Right forelimb (tissue), 1 donor: Measurements from ENCODE around the gene AGER.

Source experiments
- DNase-seq: peaks from one replicate; pipeline ENCODE4 v3.0.0-alpha.2; 2018

Gene AGER

GRCh38 chr6:32184084-32184640 is at the start of gene AGER:
Gene AGER (minus strand): TSS chr6:32184253. CDS start chr6:32184222, 31 bp downstream.
- DNase-seq: no peak

- DNase-seq: no peak
These were observed 42.4 kb upstream of the AGER start for GRCh38 chr6:32226434-32226833.

- no peak for DNase-seq
These were observed 40.6 kb upstream of the AGER start for GRCh38 chr6:32224696-32225095.

- DNase-seq: no peak
These were observed 39.5 kb upstream of the AGER start, which contains the start of gene NOTCH4 for GRCh38 chr6:32223258-32224235. Gene NOTCH4 (minus strand): TSS chr6:32224067. CDS start chr6:32223928, 139 bp downstream.

DNA sequence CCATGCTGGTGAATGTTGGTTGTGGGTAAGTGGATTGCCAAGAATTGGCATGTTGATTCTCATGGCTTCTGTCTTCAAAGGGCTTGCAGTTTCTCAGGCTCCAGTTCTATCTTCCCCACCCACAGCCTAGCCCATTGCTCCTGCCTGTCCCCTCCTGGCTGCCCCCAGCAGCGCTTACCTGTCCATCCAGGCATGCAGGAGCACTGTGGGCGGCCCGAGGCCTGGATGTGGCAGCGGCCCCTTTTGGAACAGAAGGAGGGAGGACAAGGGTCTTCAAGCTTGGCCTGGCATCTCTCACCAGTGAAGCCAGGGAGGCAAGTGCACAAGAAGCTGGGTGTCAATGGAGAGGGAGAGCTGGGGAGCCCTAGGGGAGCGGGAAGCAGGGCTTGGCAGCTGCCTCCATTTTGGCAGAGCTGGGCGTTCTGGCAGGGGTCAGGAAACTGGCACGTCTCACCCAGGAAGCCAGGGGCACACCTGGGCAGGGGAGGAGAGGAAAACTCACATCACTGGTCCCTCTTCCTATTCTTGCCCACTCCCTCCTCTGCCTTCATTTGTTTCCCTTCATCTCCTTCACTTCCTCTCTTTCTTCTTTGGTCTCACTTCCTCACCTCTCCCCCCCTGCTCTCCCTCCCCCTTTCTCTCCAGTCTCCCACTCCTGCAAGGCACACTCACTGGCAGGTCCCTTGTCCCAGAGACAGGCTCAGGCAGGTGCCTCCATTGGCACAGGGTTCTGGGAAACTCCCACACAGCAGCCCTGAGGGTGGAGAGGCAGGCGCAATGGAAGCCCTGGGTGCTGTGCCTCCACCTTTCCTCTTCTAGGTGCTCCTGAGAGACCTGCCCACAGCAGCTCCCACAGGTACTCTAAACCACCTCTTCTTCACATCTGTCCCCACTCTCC is 38.5 kb upstream of the AGER start:
- DNase-seq: no peak

DNA sequence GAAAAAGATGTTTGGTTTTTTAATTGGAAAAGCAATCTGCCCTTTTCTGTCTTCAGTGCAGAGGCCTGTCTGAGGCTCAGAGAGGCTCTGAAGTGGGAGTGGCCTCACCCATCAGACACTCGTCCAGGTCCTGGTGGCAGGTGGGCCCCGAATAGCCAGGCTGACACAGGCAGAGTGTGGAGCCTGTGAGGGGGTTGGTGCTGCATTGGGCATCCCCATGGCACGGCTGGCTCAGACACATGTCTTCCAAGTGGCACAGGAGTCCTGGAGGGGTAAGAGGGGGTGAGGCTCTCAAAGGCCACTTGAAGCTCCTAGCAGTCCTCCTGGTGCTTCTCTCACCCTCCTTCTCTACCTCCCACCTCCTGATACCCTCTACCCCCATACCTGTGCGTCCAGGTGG is 36.0 kb upstream of the AGER start:
- no peak for DNase-seq

DNA sequence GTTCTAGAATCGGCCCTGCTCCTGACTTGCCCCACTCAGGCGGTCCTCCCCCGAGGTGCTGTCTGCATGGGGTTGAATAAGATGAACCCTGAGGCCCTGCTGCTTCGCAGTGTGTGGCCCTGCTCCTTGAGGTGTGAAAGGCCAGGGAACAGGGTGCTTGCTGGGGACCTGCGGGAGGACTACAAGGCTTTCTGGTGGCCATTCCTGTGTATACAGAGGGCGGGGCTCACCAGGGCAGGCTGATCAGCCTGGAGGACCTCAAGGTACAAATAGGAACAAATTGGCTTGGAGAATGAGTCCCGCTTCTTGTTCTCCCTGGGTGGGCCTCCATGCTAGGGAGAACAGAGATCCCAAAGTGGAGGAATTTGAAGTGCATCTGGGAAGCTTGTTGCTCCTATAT is 34.1 kb upstream of the AGER start:
- no peak for DNase-seq

- DNase-seq: no peak
These were observed 32.9 kb upstream of the AGER start for GRCh38 chr6:32216998-32217397.

DNA sequence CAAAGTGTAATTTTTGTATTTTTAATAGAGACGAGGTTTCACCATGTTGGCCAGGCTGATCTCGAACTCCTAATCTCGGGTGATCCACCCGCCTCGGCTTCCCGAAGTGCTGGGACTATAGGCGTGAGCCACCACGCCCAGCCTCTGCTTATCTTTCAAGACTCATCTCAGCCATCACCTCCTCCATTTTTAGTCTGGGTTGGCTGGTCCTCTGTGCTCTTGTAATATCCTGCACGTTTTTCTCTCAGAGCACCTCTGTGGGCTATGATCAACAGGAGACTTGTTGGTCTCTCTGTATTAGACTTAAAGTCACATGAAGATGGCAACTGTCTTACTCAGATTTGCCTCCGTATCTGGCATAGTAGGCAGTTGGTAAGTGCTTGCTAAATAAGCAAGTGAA is 32.2 kb upstream of the AGER start:
- no peak for DNase-seq

DNA sequence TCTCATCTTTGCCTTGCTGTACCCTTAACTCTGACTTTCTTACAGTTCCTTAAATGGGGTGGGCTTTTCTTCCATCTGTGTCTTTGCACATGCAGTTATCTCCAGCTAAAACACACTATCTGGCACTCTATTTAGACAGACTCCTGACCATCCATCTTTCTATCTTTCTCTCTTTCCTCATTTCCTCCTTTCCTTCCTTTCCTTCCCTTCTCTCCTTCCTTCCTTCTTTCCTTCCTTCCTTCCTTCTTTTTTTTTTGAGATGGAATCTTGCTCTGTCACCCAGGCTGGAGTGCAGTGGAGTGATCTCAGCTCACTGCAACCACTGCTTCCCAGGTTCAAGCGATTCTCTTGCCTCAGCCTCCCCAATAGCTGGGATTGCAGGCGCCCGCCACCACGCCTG is 31.6 kb upstream of the AGER start:
- no peak for DNase-seq

GRCh38 chr6:32214126-32214525 is 30.1 kb upstream of the AGER start:
- peak; percentile 1 for DNase-seq

DNA sequence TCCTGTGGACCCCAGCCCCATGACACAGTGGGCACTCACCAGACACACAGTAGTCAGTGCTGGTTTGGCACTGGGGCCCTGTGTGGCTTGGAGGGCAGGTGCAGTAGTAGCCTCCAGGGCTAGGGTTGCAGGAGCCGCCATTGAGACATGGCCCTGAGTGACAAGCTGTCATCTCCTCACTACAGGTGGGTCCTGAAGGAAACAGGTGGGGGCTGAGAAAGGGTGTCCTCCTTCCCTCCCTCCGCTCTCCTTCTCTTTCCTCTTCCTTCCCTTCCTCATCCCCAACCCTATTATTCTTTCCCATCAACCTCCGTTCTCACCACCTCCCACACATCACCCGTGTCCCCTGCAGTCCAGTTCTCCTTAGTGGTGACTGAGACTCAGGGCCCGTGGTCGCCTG is 29.6 kb upstream of the AGER start:
- peak; percentile 28 for DNase-seq

GRCh38 chr6:32212076-32212760 is 28.2 kb upstream of the AGER start:
- DNase-seq: peak; percentile 2

GRCh38 chr6:32211432-32211831 is 27.4 kb upstream of the AGER start:
- peak; percentile 6 for DNase-seq

DNA sequence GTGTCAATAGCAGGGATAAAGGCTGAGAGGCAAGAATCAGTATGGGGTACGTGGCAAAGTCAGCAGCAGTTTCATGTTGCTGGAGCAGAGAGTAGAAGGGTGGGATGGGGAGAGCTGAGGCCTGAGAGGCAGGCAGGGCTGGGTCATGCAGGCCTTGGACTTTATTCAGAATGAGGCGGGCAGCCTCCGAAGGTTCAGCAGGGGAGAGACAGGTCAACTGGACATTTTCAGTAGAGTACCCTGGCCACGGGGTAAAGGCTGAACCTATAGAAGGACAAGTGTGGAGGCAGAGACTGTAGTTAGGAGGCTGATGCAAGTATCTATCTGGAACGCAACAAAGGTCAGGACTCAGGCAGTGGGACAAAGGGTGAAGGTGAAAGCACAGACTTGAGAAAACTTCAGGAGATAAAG is 26.1 kb upstream of the AGER start:
- DNase-seq: no peak

DNA sequence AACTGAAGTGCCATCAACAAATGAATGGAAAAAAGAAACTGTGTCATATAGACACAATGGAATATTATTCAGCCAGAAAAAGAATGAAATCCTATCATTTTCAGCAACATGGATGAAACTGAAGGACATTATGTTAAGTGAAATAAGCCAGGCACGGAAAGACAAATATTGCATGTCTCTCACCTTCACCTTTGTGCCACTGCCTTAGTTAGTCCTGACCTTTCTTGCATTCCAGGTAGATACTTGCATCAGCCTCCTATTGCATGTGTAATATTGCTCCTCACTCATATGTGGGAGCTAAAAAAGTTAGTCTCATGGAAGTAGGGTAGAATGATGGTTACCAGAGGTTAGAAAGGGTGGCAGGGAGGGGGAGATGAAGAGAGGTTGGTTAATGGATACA is 24.9 kb upstream of the AGER start:
- DNase-seq: no peak

- DNase-seq: no peak
These were observed 20.2 kb upstream of the AGER start for GRCh38 chr6:32204268-32204715.

GRCh38 chr6:32203426-32204267 is 19.6 kb upstream of the AGER start:
- DNase-seq: no peak

GRCh38 chr6:32202186-32202585 is 18.1 kb upstream of the AGER start:
- DNase-seq: no peak

DNA sequence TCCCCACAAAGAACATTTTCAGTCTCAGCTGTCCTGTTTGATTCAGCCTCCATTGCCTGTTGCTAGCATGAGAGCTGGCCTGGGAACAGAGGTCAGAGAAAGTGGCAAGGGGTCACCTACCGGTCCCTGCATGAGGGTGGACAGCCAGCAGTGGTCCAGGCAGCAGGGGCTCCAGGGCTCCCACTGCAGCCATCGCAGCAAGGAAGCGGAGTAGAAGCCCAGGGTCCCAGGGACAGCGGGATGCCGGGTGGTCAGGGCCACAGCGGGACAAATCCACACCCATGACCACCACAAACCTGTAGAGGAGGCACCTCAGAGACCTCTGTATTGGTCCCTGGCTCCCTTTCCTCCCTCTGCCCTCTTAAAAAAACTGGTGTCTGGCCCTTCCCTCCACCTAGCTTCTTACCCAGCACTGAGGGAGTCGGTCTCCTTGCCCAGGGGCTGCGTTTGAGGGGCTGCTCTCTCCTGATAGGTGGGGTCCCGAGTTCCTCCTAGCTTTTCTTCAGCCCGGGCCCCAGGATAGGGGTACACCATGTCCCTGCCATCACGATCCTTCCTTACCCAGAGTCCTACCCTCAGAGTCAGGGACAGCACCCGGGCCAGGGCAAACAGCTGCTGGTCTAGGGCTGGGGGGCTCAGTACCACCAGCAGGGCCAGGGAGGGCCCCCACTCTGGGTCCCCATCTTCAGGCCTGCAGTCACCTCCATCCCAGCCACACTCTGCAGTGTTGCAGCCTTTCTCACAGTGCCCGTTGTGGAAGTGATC is 16.8 kb upstream of the AGER start:
- no peak for DNase-seq

- no peak for DNase-seq
These were observed 14.8 kb upstream of the AGER start for GRCh38 chr6:32198866-32199265.
